A673 (cell line): Measurements from ENCODE around the gene MINDY4.

Experiments used
- EZH2 ChIP-seq: fragments of 200-600 bp; sonication (generic); IDR thresholded peaks from 2 replicates; pipeline ENCODE4 v1.6.1; 2017; ENCODE audit warnings: borderline replicate concordance, low read depth, mild to moderate bottlenecking, mixed read lengths, antibody characterized with exemption, low read length; ENCODE audit not compliant: poor library complexity, severe bottlenecking
- TF ChIP-seq, protein P1 (sequence below): fragments of 300-800, 200-600 bp; sonication (generic); conservative IDR thresholded peaks from 2 replicates; pipeline ENCODE4 v1.5.1; 2017; ENCODE audit warnings: low read depth, mild to moderate bottlenecking, antibody characterized with exemption, low read length, moderate library complexity, mixed read lengths

- TF ChIP-seq, protein P1, sequence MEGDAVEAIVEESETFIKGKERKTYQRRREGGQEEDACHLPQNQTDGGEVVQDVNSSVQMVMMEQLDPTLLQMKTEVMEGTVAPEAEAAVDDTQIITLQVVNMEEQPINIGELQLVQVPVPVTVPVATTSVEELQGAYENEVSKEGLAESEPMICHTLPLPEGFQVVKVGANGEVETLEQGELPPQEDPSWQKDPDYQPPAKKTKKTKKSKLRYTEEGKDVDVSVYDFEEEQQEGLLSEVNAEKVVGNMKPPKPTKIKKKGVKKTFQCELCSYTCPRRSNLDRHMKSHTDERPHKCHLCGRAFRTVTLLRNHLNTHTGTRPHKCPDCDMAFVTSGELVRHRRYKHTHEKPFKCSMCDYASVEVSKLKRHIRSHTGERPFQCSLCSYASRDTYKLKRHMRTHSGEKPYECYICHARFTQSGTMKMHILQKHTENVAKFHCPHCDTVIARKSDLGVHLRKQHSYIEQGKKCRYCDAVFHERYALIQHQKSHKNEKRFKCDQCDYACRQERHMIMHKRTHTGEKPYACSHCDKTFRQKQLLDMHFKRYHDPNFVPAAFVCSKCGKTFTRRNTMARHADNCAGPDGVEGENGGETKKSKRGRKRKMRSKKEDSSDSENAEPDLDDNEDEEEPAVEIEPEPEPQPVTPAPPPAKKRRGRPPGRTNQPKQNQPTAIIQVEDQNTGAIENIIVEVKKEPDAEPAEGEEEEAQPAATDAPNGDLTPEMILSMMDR: no peak
- TF ChIP-seq EZH2: no peak
These were observed 88.2 kb downstream of the MINDY4 start for GRCh38 chr7:30859202-30859939.
